Measurements from ENCODE around the gene PSMD3.

GRCh38 chr17:40018211-40019121 is 37.9 kb downstream of the PSMD3 start:
- TF ChIP-seq, protein P1, sequence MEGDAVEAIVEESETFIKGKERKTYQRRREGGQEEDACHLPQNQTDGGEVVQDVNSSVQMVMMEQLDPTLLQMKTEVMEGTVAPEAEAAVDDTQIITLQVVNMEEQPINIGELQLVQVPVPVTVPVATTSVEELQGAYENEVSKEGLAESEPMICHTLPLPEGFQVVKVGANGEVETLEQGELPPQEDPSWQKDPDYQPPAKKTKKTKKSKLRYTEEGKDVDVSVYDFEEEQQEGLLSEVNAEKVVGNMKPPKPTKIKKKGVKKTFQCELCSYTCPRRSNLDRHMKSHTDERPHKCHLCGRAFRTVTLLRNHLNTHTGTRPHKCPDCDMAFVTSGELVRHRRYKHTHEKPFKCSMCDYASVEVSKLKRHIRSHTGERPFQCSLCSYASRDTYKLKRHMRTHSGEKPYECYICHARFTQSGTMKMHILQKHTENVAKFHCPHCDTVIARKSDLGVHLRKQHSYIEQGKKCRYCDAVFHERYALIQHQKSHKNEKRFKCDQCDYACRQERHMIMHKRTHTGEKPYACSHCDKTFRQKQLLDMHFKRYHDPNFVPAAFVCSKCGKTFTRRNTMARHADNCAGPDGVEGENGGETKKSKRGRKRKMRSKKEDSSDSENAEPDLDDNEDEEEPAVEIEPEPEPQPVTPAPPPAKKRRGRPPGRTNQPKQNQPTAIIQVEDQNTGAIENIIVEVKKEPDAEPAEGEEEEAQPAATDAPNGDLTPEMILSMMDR (IDR thresholded peaks at IDR 0.05; ENCODE audit: poor library complexity): no peak
- TF ChIP-seq EZH2 (IDR thresholded peaks at IDR 0.05; ENCODE audit: borderline replicate concordance) (no peak), EZH2phosphoT487 (IDR thresholded peaks at IDR 0.05; ENCODE audit: low read depth, severe bottlenecking, unreplicated experiment) (no peak)
